Left ventricle myocardium inferior (tissue), 1 donor: ENCODE measurements around the gene ADAMTS19. TPM values are rescaled to one million over a fixed set of nuclear protein-coding genes. Genes with fewer than 3 reads are reported as not detected.

Source experiments
- DNase-seq: peaks from one replicate; pipeline ENCODE4 v3.0.0-alpha.2; 2020
- H3K27ac ChIP-seq: fragments of 200-600 bp; replicated peaks from 2 replicates; pipeline ENCODE4 v1.8.0; 2021
- H3K27me3 ChIP-seq: fragments of 200-600 bp; 2 replicates; pipeline ENCODE4 v1.8.0; 2021; ENCODE audit warnings: low read depth
- H3K36me3 ChIP-seq: fragments of 200-600 bp; 2 replicates; pipeline ENCODE4 v1.8.0; 2021
- H3K4me1 ChIP-seq: fragments of 200-600 bp; 2 replicates; pipeline ENCODE4 v1.8.0; 2021
- H3K4me3 ChIP-seq: fragments of 200-600 bp; 2 replicates; pipeline ENCODE4 v1.8.0; 2021; ENCODE audit warnings: mild to moderate bottlenecking, moderate library complexity
- H3K9me3 ChIP-seq: fragments of 200-600 bp; replicated peaks from 2 replicates; pipeline ENCODE4 v1.8.0; 2021
- CTCF ChIP-seq: fragments of 200-600 bp; IDR thresholded peaks from 2 replicates; pipeline ENCODE4 v1.8.0; 2021; ENCODE audit warnings: antibody characterized with exemption, mild to moderate bottlenecking, borderline replicate concordance
- intact Hi-C: fragments of 100-400 bp; cut with micrococcal nuclease; formaldehyde crosslinking; loops from one replicate; pipeline ENCODE4 v1.11.0; 2022
- total RNA-seq: library from RNA; stranded (reverse); fragmentation: NEBNext Ultra II Directional; extraction: Animal tissue kit (Norgen Biotek cat#: 25700); gene quantifications from one replicate; pipeline ENCODE4 v1.2.1, GENCODE V29; 2021
- donor health status: DM: no; HTN: yes; CAD: no; lungs with severe emphysema.

The ADAMTS19 gene
- total RNA-seq, 1 donor from 2014 or later: 0.38 TPM

GRCh38 chr5:129743541-129744187, 283.6 kb downstream of the ADAMTS19 start:
- intact Hi-C loops: no loop called here
- DNase-seq: no peak
- Histone ChIP-seq H3K27me3 (no peaks in the 10 kb centered on the region), H3K27ac (no peak overlapping the region), H3K36me3 (no peaks in the 10 kb centered on the region), H3K9me3 (no peaks in the 10 kb centered on the region), H3K4me1 (no peaks in the 10 kb centered on the region), H3K4me3 (no peak overlapping the region)
- no peak for TF ChIP-seq CTCF

GRCh38 chr5:129745997-129746396, 285.9 kb downstream of the ADAMTS19 start:
- no peak overlapping the region for H3K27ac ChIP-seq
- intact Hi-C loops: no loop called here
- H3K4me1 ChIP-seq: no peaks in the 10 kb centered on the region
- no peaks in the 10 kb centered on the region for H3K27me3 ChIP-seq
- no peak for DNase-seq
- H3K9me3 ChIP-seq: no peaks in the 10 kb centered on the region
- TF ChIP-seq CTCF: no peak
- no peaks in the 10 kb centered on the region for H3K36me3 ChIP-seq
- H3K4me3 ChIP-seq: no peak overlapping the region

GRCh38 chr5:129746876-129747275, 286.8 kb downstream of the ADAMTS19 start:
- no peak for TF ChIP-seq CTCF
- H3K36me3 ChIP-seq: no peaks in the 10 kb centered on the region
- intact Hi-C loops: no loop called here

GRCh38 chr5:129747572-129748407, 287.7 kb downstream of the ADAMTS19 start, which contains the start of gene MINAR2:
Gene MINAR2, plus strand, starts transcription at chr5:129748094. Its CDS starts 97 bp downstream, at chr5:129748191.
- intact Hi-C loops: no loop called here
- no peak for TF ChIP-seq CTCF

More at GRCh38 chr5:129746876-129747275, 286.8 kb downstream of the ADAMTS19 start:
- no peaks in the 10 kb centered on the region for H3K9me3 ChIP-seq
- no peaks in the 10 kb centered on the region for H3K27me3 ChIP-seq
- no peaks in the 10 kb centered on the region for H3K4me1 ChIP-seq
- H3K4me3 ChIP-seq: no peak overlapping the region
- DNase-seq: no peak
- no peak overlapping the region for H3K27ac ChIP-seq

GRCh38 chr5:129748913-129749880, 289.1 kb downstream of the ADAMTS19 start:
- Histone ChIP-seq H3K9me3 (no peaks in the 10 kb centered on the region), H3K36me3 (no peaks in the 10 kb centered on the region), H3K4me3 (no peak overlapping the region), H3K27ac (no peak overlapping the region), H3K4me1 (no peaks in the 10 kb centered on the region), H3K27me3 (no peaks in the 10 kb centered on the region)
- intact Hi-C loops: no loop called here
- DNase-seq: no peak
- TF ChIP-seq CTCF: no peak

More at GRCh38 chr5:129747572-129748407, 287.7 kb downstream of the ADAMTS19 start, which contains the start of gene MINAR2:
- H3K36me3 ChIP-seq: no peaks in the 10 kb centered on the region
- no peak for DNase-seq
- no peaks in the 10 kb centered on the region for H3K27me3 ChIP-seq
- H3K27ac ChIP-seq: no peak within 1 kb of the TSS
- H3K4me3 ChIP-seq: no peak within 1 kb of the TSS
- H3K9me3 ChIP-seq: no peaks in the 10 kb centered on the region
- no peaks in the 10 kb centered on the region for H3K4me1 ChIP-seq
